ENCODE results near the gene OLR1. TPM values are rescaled to one million over a fixed set of nuclear protein-coding genes. Genes with fewer than 3 reads are reported as not detected.

The OLR1 gene
- total RNA-seq, 4 donors from 2014 or later, result 0.41 TPM; not detected in 3

DNA sequence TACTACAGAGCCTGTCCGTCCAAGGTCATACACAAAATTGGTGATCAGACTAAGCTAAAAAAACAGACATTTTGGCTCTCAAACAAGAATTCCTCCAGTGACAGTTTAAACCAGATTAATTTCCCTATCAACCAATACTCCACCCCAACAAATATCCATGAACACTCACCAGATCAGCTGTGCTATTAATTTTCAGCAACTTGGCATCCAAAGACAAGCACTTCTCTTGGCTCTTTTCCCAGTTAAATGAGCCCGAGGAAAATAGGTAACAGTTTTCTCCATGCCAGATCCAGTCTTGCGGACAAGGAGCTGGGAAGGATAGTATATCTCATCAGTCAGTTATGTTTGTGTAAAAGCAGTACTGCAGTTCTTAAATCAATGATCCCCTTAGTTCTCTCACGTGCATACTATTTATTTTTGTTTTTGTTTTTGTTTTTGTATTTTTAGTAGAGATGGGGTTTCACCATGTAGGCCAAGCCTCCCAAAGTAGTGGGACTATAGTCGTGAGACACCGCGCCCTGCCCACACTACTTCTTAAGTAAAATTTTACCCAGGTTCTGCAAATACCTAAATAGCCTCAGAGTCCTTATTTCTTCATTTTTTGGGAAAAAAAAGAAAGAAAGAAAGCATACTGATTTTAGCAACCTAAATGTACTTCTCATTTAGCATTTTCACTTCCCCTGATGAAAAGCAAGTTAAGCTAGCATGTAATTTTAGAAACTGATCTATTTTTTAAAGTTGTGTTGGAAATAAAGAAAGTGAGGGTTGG is 11.1 kb downstream of the OLR1 start:
- no peak overlapping the region for H3K4me3 ChIP-seq
- no peak overlapping the region for H3K27ac ChIP-seq
- TF ChIP-seq, protein P1, sequence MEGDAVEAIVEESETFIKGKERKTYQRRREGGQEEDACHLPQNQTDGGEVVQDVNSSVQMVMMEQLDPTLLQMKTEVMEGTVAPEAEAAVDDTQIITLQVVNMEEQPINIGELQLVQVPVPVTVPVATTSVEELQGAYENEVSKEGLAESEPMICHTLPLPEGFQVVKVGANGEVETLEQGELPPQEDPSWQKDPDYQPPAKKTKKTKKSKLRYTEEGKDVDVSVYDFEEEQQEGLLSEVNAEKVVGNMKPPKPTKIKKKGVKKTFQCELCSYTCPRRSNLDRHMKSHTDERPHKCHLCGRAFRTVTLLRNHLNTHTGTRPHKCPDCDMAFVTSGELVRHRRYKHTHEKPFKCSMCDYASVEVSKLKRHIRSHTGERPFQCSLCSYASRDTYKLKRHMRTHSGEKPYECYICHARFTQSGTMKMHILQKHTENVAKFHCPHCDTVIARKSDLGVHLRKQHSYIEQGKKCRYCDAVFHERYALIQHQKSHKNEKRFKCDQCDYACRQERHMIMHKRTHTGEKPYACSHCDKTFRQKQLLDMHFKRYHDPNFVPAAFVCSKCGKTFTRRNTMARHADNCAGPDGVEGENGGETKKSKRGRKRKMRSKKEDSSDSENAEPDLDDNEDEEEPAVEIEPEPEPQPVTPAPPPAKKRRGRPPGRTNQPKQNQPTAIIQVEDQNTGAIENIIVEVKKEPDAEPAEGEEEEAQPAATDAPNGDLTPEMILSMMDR (IDR thresholded peaks at IDR 0.05), result no peak
- no peak for TF ChIP-seq POLR2A (IDR thresholded peaks at IDR 0.05)
- no peaks in the 10 kb centered on the region for H3K36me3 ChIP-seq
- no peaks in the 10 kb centered on the region for H3K27me3 ChIP-seq
- intact Hi-C loops (cut with DNase I; ENCODE audit: low total_unique reads), result no loop called here
- no peaks in the 10 kb centered on the region for H3K9me3 ChIP-seq
- H3K4me1 ChIP-seq, result no peaks in the 10 kb centered on the region
- DNase-seq, result no peak

DNA sequence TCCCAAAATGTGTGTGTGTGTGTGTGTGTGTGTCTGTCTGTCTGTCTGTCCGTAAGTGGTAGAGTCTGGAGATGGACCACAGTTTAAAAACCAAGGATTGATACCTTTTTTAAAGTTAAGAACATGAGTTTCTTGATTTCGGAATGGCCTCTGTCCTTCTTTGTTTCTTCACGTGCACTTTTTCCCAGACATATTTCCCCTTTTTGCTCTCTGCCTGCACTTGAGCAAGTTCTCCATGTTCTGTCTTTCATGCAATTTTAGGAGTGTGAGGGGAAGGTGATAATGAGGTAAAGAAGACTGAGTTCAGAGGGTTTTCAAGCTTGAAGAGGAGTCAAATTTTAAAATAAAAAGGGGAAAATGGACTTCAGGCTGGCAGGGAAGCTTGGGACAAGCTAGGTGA is 12.7 kb downstream of the OLR1 start:
- Histone ChIP-seq H3K4me1 (no peaks in the 10 kb centered on the region), H3K36me3 (no peaks in the 10 kb centered on the region), H3K4me3 (no peak overlapping the region), H3K9me3 (no peaks in the 10 kb centered on the region), H3K27ac (no peak overlapping the region), H3K27me3 (no peaks in the 10 kb centered on the region)
- intact Hi-C loops (cut with DNase I; ENCODE audit: low total_unique reads), result no loop called here
- TF ChIP-seq, protein P1 (IDR thresholded peaks at IDR 0.05), result no peak
- TF ChIP-seq POLR2A (IDR thresholded peaks at IDR 0.05), result no peak
- no peak for DNase-seq

DNA sequence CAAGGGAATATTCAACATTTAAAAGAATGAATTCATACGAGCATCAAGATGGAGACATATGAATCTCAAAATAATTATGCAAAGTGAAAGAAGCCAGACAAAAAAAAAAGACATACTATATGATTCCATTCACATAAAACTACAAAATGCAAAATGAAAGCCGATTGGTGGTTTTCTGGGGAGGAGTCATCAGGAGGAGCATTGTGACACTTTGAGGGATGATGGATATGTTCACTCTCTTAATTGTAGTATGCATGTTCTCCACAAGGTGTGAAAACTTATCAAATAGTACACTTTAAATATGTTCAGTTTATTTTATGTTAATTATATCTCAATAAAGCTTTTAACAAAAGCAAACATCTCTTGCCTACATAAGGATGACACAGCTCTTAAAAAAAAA is 13.5 kb downstream of the OLR1 start:
- Histone ChIP-seq H3K4me1 (no peaks in the 10 kb centered on the region), H3K9me3 (no peaks in the 10 kb centered on the region), H3K27me3 (no peaks in the 10 kb centered on the region), H3K36me3 (no peaks in the 10 kb centered on the region), H3K4me3 (no peak overlapping the region), H3K27ac (no peak overlapping the region)
- DNase-seq, result no peak
- TF ChIP-seq, protein P1 (IDR thresholded peaks at IDR 0.05), result no peak
- TF ChIP-seq POLR2A (IDR thresholded peaks at IDR 0.05), result no peak
- intact Hi-C loops (cut with DNase I; ENCODE audit: low total_unique reads), result no loop called here

DNA sequence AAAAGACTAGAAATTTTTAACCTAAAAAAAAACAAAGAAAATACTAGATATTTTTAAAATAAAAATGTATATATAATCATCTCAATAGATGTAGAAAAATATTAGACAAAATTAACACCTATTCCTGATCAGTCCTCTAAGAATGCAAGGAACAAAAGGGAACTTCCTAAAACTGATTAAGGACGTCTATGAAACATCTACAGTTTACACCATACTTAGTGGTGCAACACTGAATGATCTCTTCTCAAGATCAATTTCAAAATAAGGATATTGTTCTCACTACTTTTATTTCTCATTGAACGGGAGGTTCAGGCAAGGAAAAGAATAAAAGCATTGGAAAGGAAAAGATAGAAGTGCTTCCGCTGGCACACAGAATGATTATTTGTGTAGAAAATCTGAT is 16.0 kb downstream of the OLR1 start:
- Histone ChIP-seq H3K36me3 (no peaks in the 10 kb centered on the region), H3K4me3 (no peak overlapping the region), H3K27me3 (no peaks in the 10 kb centered on the region), H3K27ac (no peak overlapping the region), H3K9me3 (no peaks in the 10 kb centered on the region), H3K4me1 (no peaks in the 10 kb centered on the region)
- TF ChIP-seq, protein P1 (IDR thresholded peaks at IDR 0.05), result no peak
- TF ChIP-seq POLR2A (IDR thresholded peaks at IDR 0.05), result no peak
- intact Hi-C loops (cut with DNase I; ENCODE audit: low total_unique reads), result no loop called here
- no peak for DNase-seq

GRCh38 chr12:10154145-10154496 is 17.8 kb downstream of the OLR1 start:
- peak overlapping the region in 1 of 2 donors; percentile 49 for H3K4me3 ChIP-seq
- H3K4me1 ChIP-seq, result no peaks in the 10 kb centered on the region
- H3K36me3 ChIP-seq, result no peaks in the 10 kb centered on the region
- H3K27ac ChIP-seq, result no peak overlapping the region
- intact Hi-C loops (cut with DNase I; ENCODE audit: low total_unique reads), result no loop called here
- no peaks in the 10 kb centered on the region for H3K9me3 ChIP-seq
- no peak for DNase-seq
- TF ChIP-seq, protein P1 (IDR thresholded peaks at IDR 0.05), result no peak
- no peak for TF ChIP-seq POLR2A (IDR thresholded peaks at IDR 0.05)
- no peaks in the 10 kb centered on the region for H3K27me3 ChIP-seq
